RCC 7860 (cell line): ENCODE results near the gene ACSL4.

Experiments
- DNase-seq: peaks from one replicate; pipeline ENCODE4 v3.0.0-alpha.2; 2015; ENCODE audit warnings: low spot score
- FAIRE-seq: peaks from 2 replicates; lab custom pipeline; 2012; peaks lifted over from hg19 to GRCh38; lab: Jason Lieb, UNC

ACSL4 gene

DNA sequence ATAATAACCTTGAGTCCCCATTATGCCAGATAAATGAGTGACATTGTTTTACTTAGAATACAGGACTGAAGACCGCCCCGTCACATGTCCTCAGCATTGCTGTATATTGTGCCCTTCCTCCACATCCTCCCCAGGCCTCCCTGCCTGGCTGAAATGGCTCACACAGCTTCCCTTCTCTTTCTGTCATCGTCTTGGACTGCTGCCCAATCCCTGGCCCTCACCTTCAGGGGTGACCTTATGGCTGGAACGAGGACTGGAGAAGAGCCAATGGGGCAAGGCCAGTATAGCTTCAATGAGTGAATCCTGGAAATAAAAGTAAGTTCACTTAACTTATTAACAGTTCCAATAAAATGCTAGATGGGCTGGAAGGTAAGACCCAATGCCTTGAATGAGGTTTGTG, 110.8 kb downstream of the ACSL4 start:
- FAIRE-seq (no peak), DNase-seq (no peak)

GRCh38 chrX:109619771-109620170, 113.3 kb downstream of the ACSL4 start:
- DNase-seq (no peak), FAIRE-seq (no peak)

- no peak for DNase-seq
- no peak for FAIRE-seq
Measured at GRCh38 chrX:109614951-109615350, 118.1 kb downstream of the ACSL4 start.

GRCh38 chrX:109601486-109601885, 131.6 kb downstream of the ACSL4 start:
- DNase-seq = no peak
- no peak for FAIRE-seq

- DNase-seq (no peak), FAIRE-seq (no peak)
Measured at GRCh38 chrX:109600237-109600651, 132.8 kb downstream of the ACSL4 start.

DNA sequence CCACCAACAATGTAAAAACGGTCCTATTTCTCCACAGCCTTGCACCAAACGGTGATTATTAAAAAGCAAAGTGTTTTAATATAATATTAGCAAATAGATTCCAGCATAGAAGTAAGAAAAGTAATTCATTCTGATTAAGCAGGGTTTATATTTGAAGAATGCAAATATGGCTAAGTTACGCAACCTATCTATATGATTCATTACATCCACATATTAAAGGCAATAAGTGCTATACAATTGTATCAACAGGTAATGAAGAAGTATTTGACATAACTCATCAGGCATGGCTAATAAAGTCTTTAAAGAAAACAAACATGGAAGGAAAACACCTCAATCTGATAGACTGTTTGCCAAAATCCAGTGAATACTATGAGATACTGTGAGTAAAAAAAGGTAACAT, 137.0 kb downstream of the ACSL4 start:
- FAIRE-seq (no peak), DNase-seq (no peak)
